ENCODE results near the gene NR5A1.

The NR5A1 gene

DNA sequence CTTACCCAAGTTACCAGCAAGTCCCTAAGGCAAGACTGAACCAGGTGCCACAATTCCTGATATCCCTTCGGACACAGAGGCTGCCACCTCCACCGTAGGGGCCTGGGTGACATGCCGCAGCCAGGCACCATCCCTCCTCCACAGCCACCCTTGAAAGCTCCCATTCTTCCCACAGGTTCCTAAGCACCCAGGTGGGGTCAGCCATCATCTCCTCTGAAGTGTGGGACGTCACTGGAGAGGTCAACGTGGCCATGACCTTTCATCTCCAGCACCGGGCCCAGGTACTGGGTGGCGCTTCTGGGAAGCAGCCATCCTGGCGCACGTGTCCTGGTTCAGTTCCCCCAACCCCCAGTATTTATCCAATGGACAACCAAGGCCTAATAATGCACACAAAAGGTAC is 48.8 kb downstream of the NR5A1 start:
- Histone ChIP-seq H3K27me3 (ENCODE audit: low read length) (no peaks in the 10 kb centered on the region), H3F3A (ENCODE audit: insufficient read depth) (no peaks in the 10 kb centered on the region)
- TF ChIP-seq EZH2phosphoT487 (conservative IDR thresholded peaks at IDR 0.05; ENCODE audit: low read length), result no peak
- TF ChIP-seq, protein P1, sequence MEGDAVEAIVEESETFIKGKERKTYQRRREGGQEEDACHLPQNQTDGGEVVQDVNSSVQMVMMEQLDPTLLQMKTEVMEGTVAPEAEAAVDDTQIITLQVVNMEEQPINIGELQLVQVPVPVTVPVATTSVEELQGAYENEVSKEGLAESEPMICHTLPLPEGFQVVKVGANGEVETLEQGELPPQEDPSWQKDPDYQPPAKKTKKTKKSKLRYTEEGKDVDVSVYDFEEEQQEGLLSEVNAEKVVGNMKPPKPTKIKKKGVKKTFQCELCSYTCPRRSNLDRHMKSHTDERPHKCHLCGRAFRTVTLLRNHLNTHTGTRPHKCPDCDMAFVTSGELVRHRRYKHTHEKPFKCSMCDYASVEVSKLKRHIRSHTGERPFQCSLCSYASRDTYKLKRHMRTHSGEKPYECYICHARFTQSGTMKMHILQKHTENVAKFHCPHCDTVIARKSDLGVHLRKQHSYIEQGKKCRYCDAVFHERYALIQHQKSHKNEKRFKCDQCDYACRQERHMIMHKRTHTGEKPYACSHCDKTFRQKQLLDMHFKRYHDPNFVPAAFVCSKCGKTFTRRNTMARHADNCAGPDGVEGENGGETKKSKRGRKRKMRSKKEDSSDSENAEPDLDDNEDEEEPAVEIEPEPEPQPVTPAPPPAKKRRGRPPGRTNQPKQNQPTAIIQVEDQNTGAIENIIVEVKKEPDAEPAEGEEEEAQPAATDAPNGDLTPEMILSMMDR (IDR thresholded peaks at IDR 0.05; ENCODE audit: insufficient read depth, low read length, poor library complexity, severe bottlenecking), result no peak

DNA sequence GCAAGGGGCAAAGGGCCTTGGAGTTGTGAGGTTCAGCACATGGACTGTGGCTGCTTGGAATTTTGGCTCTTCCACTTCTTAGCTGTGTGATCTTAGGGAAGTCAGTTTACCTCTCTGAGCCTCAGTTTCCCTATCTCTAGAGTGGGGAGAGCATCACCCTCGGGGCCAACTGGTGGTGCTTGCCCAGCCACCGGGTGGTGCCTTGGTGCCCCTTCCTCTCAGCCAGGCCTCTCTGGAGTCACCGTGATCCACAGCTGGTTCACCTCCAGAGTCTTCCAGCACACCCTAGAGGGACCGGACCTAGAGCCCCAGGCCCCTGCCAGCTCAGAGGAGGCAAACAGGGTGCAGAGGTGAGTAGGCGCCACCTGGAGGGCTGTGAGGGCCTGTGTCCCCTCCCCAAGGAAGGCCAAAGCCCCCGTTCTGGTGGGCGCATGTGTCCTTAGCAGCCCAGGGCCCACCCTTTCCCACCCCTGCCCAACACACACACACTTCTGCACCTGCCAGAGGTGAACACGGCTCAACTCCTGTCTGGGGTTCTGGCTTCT is 49.2 kb downstream of the NR5A1 start:
- H3F3A ChIP-seq (ENCODE audit: insufficient read depth), result no peaks in the 10 kb centered on the region
- H3K4me2 ChIP-seq (ENCODE audit: low read depth, low read length, poor library complexity, severe bottlenecking), result no peak overlapping the region
- H3K9me3 ChIP-seq (ENCODE audit: insufficient read depth, low read length), result no peaks in the 10 kb centered on the region
- H3K27ac ChIP-seq (ENCODE audit: low read depth, low read length), result no peak overlapping the region
- H3K36me3 ChIP-seq (ENCODE audit: low read length), result no peaks in the 10 kb centered on the region
- H3K27me3 ChIP-seq (ENCODE audit: low read length), result no peaks in the 10 kb centered on the region
- no peaks in the 10 kb centered on the region for H3K9me2 ChIP-seq (replicated peaks; ENCODE audit: insufficient read depth, low read length)
- H3K4me3 ChIP-seq (ENCODE audit: insufficient read depth, low read length, poor library complexity, severe bottlenecking), result no peak overlapping the region
- no peak overlapping the region for H2AFZ ChIP-seq (ENCODE audit: low read depth, low read length, severe bottlenecking)
- H3K79me2 ChIP-seq (ENCODE audit: insufficient read depth, low read length), result no peaks in the 10 kb centered on the region
- no peaks in the 10 kb centered on the region for H4K20me1 ChIP-seq (ENCODE audit: low read depth, low read length)
- no peak overlapping the region for H3K9ac ChIP-seq (ENCODE audit: low read length)
- TF ChIP-seq EZH2phosphoT487 (conservative IDR thresholded peaks at IDR 0.05; ENCODE audit: low read length), result no peak

More for the DNA sequence above, 48.8 kb downstream of the NR5A1 start:
- Histone ChIP-seq H2AFZ (ENCODE audit: low read depth, low read length, severe bottlenecking) (no peak overlapping the region), H3K36me3 (ENCODE audit: low read length) (no peaks in the 10 kb centered on the region), H3K4me2 (ENCODE audit: low read depth, low read length, poor library complexity, severe bottlenecking) (no peak overlapping the region), H3K9ac (ENCODE audit: low read length) (no peak overlapping the region), H3K9me3 (ENCODE audit: insufficient read depth, low read length) (no peaks in the 10 kb centered on the region), H3K79me2 (ENCODE audit: insufficient read depth, low read length) (no peaks in the 10 kb centered on the region), H3K27ac (ENCODE audit: low read depth, low read length) (no peak overlapping the region), H3K9me2 (replicated peaks; ENCODE audit: insufficient read depth, low read length) (no peaks in the 10 kb centered on the region), H3K4me3 (ENCODE audit: insufficient read depth, low read length, poor library complexity, severe bottlenecking) (no peak overlapping the region), H4K20me1 (ENCODE audit: low read depth, low read length) (no peaks in the 10 kb centered on the region)

GRCh38 chr9:124457079-124457886 is 49.9 kb downstream of the NR5A1 start:
- H3K36me3 ChIP-seq (ENCODE audit: low read length), result no peaks in the 10 kb centered on the region
- H3K9me2 ChIP-seq (replicated peaks; ENCODE audit: insufficient read depth, low read length), result no peaks in the 10 kb centered on the region
- no peak overlapping the region for H3K9ac ChIP-seq (ENCODE audit: low read length)
- H3K9me3 ChIP-seq (ENCODE audit: insufficient read depth, low read length), result no peaks in the 10 kb centered on the region
- no peaks in the 10 kb centered on the region for H4K20me1 ChIP-seq (ENCODE audit: low read depth, low read length)
- H2AFZ ChIP-seq (ENCODE audit: low read depth, low read length, severe bottlenecking), result no peak overlapping the region
- TF ChIP-seq, protein P1 (IDR thresholded peaks at IDR 0.05; ENCODE audit: insufficient read depth, low read length, poor library complexity, severe bottlenecking), result no peak
- no peak for TF ChIP-seq EZH2phosphoT487 (conservative IDR thresholded peaks at IDR 0.05; ENCODE audit: low read length)
- H3K4me3 ChIP-seq (ENCODE audit: insufficient read depth, low read length, poor library complexity, severe bottlenecking), result no peak overlapping the region
- no peaks in the 10 kb centered on the region for H3F3A ChIP-seq (ENCODE audit: insufficient read depth)
- no peak overlapping the region for H3K27ac ChIP-seq (ENCODE audit: low read depth, low read length)
- H3K27me3 ChIP-seq (ENCODE audit: low read length), result no peaks in the 10 kb centered on the region
- no peak overlapping the region for H3K4me2 ChIP-seq (ENCODE audit: low read depth, low read length, poor library complexity, severe bottlenecking)
- H3K79me2 ChIP-seq (ENCODE audit: insufficient read depth, low read length), result no peaks in the 10 kb centered on the region
